ENCODE results near the gene TOP2B. TPM values are rescaled to one million over a fixed set of nuclear protein-coding genes. Genes with fewer than 3 reads are reported as not detected.

The TOP2B gene
- total RNA-seq, 1 donor from 2014 or later: 200 TPM

DNA sequence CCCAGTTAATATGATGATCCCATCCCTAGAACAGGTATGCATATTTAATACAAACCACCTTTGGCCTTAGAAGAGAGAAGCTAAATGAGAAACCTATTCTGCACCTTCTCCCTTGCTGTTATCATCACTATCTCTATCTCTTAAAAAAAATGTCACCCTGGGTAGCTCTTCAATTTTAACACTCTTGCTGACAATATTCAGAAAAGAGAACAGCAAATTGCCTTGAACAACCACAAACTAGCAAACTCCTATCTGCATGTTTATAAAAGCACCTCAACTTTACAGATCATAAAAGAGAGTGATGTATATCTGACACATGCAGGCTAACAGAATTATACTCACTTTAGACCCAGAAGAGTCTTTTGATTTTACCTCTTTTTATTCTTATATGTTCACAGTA is 7.4 kb downstream of the TOP2B start:
- peaks cover under 1% of the 10 kb centered on the region for H3K9me3 Mint-ChIP-seq (ENCODE audit: low read depth)
- no peaks in the 10 kb centered on the region for H3K27me3 Mint-ChIP-seq
- no peak for TF ChIP-seq CTCF (IDR thresholded peaks at IDR 0.05; ENCODE audit: unreplicated experiment)
- DNase-seq (ENCODE audit: low spot score, unreplicated experiment): no peak
- peaks cover 1% of the 10 kb centered on the region for H3K36me3 Mint-ChIP-seq (ENCODE audit: insufficient read depth)
- H3K4me3 Mint-ChIP-seq (ENCODE audit: low read depth): no peak overlapping the region
- H3K27ac Mint-ChIP-seq: no peak overlapping the region
- H3K4me1 Mint-ChIP-seq (ENCODE audit: low read depth): peaks cover 35% of the 10 kb centered on the region

DNA sequence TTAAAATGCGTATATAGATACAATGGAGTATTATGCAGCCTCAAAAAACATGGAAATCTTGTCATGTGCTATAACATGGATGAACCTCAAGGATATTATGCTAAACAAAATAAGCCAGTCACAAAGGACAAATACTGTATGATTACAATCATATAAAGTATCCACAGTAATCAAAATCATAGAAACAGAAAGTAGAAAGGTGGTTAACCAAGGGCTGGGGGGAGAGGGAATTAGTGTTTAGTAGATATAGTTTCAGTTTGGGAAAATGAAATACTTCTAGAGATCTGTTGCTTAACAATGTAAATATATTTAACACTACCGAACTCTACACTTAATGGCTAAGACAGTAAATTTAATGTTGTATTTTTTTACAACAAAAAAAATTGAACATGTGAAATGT is 9.0 kb downstream of the TOP2B start:
- Mint-ChIP-seq H3K36me3 (ENCODE audit: insufficient read depth) (peaks cover 3% of the 10 kb centered on the region), H3K4me3 (ENCODE audit: low read depth) (no peak overlapping the region), H3K27ac (no peak overlapping the region), H3K4me1 (ENCODE audit: low read depth) (peaks cover 32% of the 10 kb centered on the region), H3K9me3 (ENCODE audit: low read depth) (peaks cover 7% of the 10 kb centered on the region), H3K27me3 (no peaks in the 10 kb centered on the region)
- TF ChIP-seq CTCF (IDR thresholded peaks at IDR 0.05; ENCODE audit: unreplicated experiment): no peak
- no peak for DNase-seq (ENCODE audit: low spot score, unreplicated experiment)

DNA sequence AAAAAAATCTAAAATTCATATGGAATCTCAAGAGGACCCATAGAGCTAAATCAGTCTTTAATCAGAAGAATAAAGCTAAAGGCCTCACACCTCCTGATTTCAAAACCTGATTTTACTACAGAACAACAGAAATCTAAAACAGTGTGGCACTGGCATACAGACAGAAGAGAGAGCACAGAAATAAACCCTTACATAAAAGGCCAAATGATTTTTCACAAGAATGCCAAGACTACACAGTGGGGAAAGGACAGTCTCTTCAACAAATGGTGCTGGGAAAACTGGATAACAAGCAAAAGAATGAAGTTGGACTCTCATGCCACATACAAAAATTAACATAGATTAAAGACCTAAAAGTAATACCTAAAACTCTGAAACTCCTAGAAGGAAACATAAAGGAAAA is 10.1 kb downstream of the TOP2B start:
- Mint-ChIP-seq H3K4me1 (ENCODE audit: low read depth) (peaks cover 24% of the 10 kb centered on the region), H3K27me3 (no peaks in the 10 kb centered on the region), H3K9me3 (ENCODE audit: low read depth) (peaks cover 12% of the 10 kb centered on the region), H3K27ac (no peak overlapping the region), H3K36me3 (ENCODE audit: insufficient read depth) (peaks cover 8% of the 10 kb centered on the region), H3K4me3 (ENCODE audit: low read depth) (no peak overlapping the region)
- no peak for DNase-seq (ENCODE audit: low spot score, unreplicated experiment)
- no peak for TF ChIP-seq CTCF (IDR thresholded peaks at IDR 0.05; ENCODE audit: unreplicated experiment)

DNA sequence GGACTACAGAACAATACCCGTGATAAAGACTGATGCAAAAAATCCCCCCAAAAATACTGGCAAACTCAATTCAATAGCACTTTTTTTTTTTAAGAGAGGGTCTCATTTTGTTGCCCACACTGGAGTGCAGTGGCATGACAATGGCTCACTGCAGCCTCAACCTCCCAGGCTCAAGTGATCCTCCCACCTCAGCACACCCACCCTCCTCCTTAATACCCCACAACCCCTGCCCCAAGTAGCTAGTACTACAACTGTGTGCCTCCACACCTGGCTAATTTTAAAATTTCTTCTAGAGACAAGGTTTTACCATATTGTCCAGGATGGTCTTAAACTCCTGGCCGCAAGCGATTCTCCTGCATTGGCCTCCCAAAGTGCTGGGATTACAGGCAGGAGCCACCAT is 11.4 kb downstream of the TOP2B start:
- H3K36me3 Mint-ChIP-seq (ENCODE audit: insufficient read depth): peaks cover 15% of the 10 kb centered on the region
- H3K27me3 Mint-ChIP-seq: no peaks in the 10 kb centered on the region
- no peak overlapping the region for H3K4me3 Mint-ChIP-seq (ENCODE audit: low read depth)
- DNase-seq (ENCODE audit: low spot score, unreplicated experiment): no peak
- H3K4me1 Mint-ChIP-seq (ENCODE audit: low read depth): peaks cover 20% of the 10 kb centered on the region
- peaks cover 20% of the 10 kb centered on the region for H3K9me3 Mint-ChIP-seq (ENCODE audit: low read depth)
- TF ChIP-seq CTCF (IDR thresholded peaks at IDR 0.05; ENCODE audit: unreplicated experiment): no peak
- H3K27ac Mint-ChIP-seq: no peak overlapping the region

- no peak overlapping the region for H3K4me3 Mint-ChIP-seq (ENCODE audit: low read depth)
- H3K27ac Mint-ChIP-seq: no peak overlapping the region
- no peak for TF ChIP-seq CTCF (IDR thresholded peaks at IDR 0.05; ENCODE audit: unreplicated experiment)
- DNase-seq (ENCODE audit: low spot score, unreplicated experiment): no peak
- peaks cover 18% of the 10 kb centered on the region for H3K36me3 Mint-ChIP-seq (ENCODE audit: insufficient read depth)
- no peaks in the 10 kb centered on the region for H3K27me3 Mint-ChIP-seq
- H3K9me3 Mint-ChIP-seq (ENCODE audit: low read depth): peaks cover 20% of the 10 kb centered on the region
- H3K4me1 Mint-ChIP-seq (ENCODE audit: low read depth): peaks cover 24% of the 10 kb centered on the region
Measured at GRCh38 chr3:25652921-25653320, 11.8 kb downstream of the TOP2B start.
